ENCODE data around the gene SLC4A11. TPM values are rescaled to one million over a fixed set of nuclear protein-coding genes. Genes with fewer than 3 reads are reported as not detected.

Gene SLC4A11
- total RNA-seq, 1 donor from 2014 or later = 6.6 TPM

DNA sequence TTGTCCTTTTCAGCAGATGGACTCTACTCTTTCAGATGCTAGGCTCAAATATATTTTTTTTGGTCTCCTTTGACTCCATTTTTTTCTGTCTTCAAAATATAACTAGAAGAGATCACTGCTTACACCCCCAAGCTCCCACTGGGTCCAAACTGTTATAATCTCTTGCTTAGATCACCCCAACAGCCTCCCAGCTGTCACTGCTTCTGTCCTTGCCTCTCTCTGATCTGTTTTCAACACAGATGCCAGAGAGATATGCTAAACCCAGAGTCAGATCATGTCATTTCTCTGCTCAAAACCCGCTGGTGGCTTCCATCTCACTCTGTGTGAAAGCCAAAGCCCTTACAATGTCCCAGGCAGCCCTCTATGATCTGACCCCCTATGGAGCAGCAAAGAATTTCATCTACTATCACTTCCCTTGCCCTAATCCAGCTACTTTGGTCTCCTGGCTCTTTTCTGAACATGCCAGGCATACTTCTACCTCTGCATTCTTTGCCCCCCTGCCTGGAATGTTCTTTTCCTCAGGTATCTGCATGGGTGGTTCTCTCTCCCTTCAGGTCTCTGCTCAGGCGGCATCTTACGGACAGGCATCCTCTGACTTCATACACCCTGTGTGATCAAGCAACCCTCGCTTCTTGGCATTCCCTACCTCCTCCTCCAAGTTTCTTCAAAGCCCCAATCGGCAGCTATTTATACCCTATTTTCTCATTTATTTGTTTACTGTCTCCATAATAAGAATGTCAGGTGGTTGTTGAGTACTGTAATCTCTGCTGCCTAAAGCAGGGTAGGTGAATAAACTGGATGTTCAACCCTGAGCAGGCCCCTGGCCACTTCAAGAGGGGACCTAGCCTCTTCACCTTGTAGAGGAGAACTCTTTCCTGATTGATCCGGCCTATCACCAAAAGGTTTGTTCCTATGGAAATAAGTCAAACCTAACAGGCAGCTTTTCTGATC lies 43.6 kb upstream of the SLC4A11 start:
- Histone ChIP-seq H3K9me3 (ENCODE audit: insufficient read depth, low read depth, low read length) (no peaks in the 10 kb centered on the region), H3K9ac (ENCODE audit: low read length) (no peak overlapping the region), H3K36me3 (ENCODE audit: insufficient read depth, low read length) (peaks cover 38% of the 10 kb centered on the region), H3K79me2 (ENCODE audit: insufficient read depth, low read length) (no peaks in the 10 kb centered on the region), H2AFZ (ENCODE audit: low read depth, low read length) (no peak overlapping the region), H3K27me3 (ENCODE audit: insufficient read depth, low read length) (no peaks in the 10 kb centered on the region), H3K27ac (ENCODE audit: low read depth, low read length) (no peak overlapping the region), H3K4me1 (ENCODE audit: insufficient read depth, low read length) (no peaks in the 10 kb centered on the region), H3K4me2 (ENCODE audit: low read length) (no peak overlapping the region), H3K4me3 (ENCODE audit: insufficient read depth, low read depth, low read length) (no peak overlapping the region), H4K20me1 (ENCODE audit: insufficient read depth, low read length) (no peaks in the 10 kb centered on the region)
- H3K4me3 Mint-ChIP-seq (ENCODE audit: unreplicated experiment) = no peak overlapping the region
- no peaks in the 10 kb centered on the region for H3K9me3 Mint-ChIP-seq (ENCODE audit: unreplicated experiment)
- TF ChIP-seq, protein P1, sequence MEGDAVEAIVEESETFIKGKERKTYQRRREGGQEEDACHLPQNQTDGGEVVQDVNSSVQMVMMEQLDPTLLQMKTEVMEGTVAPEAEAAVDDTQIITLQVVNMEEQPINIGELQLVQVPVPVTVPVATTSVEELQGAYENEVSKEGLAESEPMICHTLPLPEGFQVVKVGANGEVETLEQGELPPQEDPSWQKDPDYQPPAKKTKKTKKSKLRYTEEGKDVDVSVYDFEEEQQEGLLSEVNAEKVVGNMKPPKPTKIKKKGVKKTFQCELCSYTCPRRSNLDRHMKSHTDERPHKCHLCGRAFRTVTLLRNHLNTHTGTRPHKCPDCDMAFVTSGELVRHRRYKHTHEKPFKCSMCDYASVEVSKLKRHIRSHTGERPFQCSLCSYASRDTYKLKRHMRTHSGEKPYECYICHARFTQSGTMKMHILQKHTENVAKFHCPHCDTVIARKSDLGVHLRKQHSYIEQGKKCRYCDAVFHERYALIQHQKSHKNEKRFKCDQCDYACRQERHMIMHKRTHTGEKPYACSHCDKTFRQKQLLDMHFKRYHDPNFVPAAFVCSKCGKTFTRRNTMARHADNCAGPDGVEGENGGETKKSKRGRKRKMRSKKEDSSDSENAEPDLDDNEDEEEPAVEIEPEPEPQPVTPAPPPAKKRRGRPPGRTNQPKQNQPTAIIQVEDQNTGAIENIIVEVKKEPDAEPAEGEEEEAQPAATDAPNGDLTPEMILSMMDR (IDR thresholded peaks at IDR 0.05; ENCODE audit: insufficient read depth, low read depth, low read length) = no peak
- no peak for TF ChIP-seq EZH2 (IDR thresholded peaks at IDR 0.05; ENCODE audit: insufficient read depth, low read length)
- DNase-seq (ENCODE audit: low read depth) (no peak), FAIRE-seq (no peak)
- H3K27ac Mint-ChIP-seq (ENCODE audit: unreplicated experiment) = no peak overlapping the region
- H3K36me3 Mint-ChIP-seq (ENCODE audit: low read depth, unreplicated experiment) = peaks cover 38% of the 10 kb centered on the region
- peaks cover 14% of the 10 kb centered on the region for H3K4me1 Mint-ChIP-seq (ENCODE audit: low read depth, unreplicated experiment)
- H3K27me3 Mint-ChIP-seq (ENCODE audit: low read depth, unreplicated experiment) = no peaks in the 10 kb centered on the region

DNA sequence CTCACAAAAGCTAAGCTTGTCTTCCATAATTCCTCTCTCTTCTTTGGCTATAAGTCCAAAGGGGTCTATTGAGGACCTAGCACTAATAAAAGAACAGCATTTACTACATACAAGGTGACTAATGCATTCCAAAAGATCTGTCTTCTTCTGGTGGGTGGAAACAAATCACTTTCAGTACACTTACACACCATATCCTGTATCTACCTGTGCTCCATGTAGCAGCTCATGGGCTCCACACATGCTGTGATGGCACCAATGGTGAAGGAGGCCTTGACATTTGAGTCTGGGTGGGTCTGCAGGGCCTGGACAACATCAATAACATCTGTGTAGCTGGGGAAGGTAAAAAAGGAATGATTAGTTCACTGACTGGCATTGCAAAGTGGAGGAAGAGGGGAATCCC lies 42.4 kb upstream of the SLC4A11 start:
- Histone ChIP-seq H3K36me3 (ENCODE audit: insufficient read depth, low read length) (peaks cover 35% of the 10 kb centered on the region), H3K4me2 (ENCODE audit: low read length) (no peak overlapping the region), H3K79me2 (ENCODE audit: insufficient read depth, low read length) (no peaks in the 10 kb centered on the region), H2AFZ (ENCODE audit: low read depth, low read length) (no peak overlapping the region), H3K9ac (ENCODE audit: low read length) (no peak overlapping the region), H3K4me3 (ENCODE audit: insufficient read depth, low read depth, low read length) (no peak overlapping the region), H3K9me3 (ENCODE audit: insufficient read depth, low read depth, low read length) (no peaks in the 10 kb centered on the region), H4K20me1 (ENCODE audit: insufficient read depth, low read length) (peaks cover 8% of the 10 kb centered on the region), H3K27ac (ENCODE audit: low read depth, low read length) (no peak overlapping the region), H3K27me3 (ENCODE audit: insufficient read depth, low read length) (no peaks in the 10 kb centered on the region), H3K4me1 (ENCODE audit: insufficient read depth, low read length) (no peaks in the 10 kb centered on the region)
- no peak overlapping the region for H3K27ac Mint-ChIP-seq (ENCODE audit: unreplicated experiment)
- DNase-seq (ENCODE audit: low read depth) = no peak
- H3K9me3 Mint-ChIP-seq (ENCODE audit: unreplicated experiment) = no peaks in the 10 kb centered on the region
- TF ChIP-seq, protein P1 (IDR thresholded peaks at IDR 0.05; ENCODE audit: insufficient read depth, low read depth, low read length) = no peak
- TF ChIP-seq EZH2 (IDR thresholded peaks at IDR 0.05; ENCODE audit: insufficient read depth, low read length) = no peak
- no peak for FAIRE-seq
- H3K27me3 Mint-ChIP-seq (ENCODE audit: low read depth, unreplicated experiment) = no peaks in the 10 kb centered on the region
- peaks cover 14% of the 10 kb centered on the region for H3K4me1 Mint-ChIP-seq (ENCODE audit: low read depth, unreplicated experiment)
- H3K36me3 Mint-ChIP-seq (ENCODE audit: low read depth, unreplicated experiment) = peaks cover 43% of the 10 kb centered on the region
- H3K4me3 Mint-ChIP-seq (ENCODE audit: unreplicated experiment) = no peak overlapping the region

- H3K4me1 Mint-ChIP-seq (ENCODE audit: low read depth, unreplicated experiment) = peaks cover 14% of the 10 kb centered on the region
- H3K36me3 ChIP-seq (ENCODE audit: insufficient read depth, low read length) = peaks cover 38% of the 10 kb centered on the region
Observed at GRCh38 chr20:3279761-3280160, 40.8 kb upstream of the SLC4A11 start.

More at GRCh38 chr20:3279761-3280160, 40.8 kb upstream of the SLC4A11 start:
- Histone ChIP-seq H3K4me3 (ENCODE audit: insufficient read depth, low read depth, low read length) (no peak overlapping the region), H3K9me3 (ENCODE audit: insufficient read depth, low read depth, low read length) (no peaks in the 10 kb centered on the region), H3K27me3 (ENCODE audit: insufficient read depth, low read length) (no peaks in the 10 kb centered on the region), H3K9ac (ENCODE audit: low read length) (no peak overlapping the region), H2AFZ (ENCODE audit: low read depth, low read length) (no peak overlapping the region), H3K79me2 (ENCODE audit: insufficient read depth, low read length) (no peaks in the 10 kb centered on the region), H3K4me1 (ENCODE audit: insufficient read depth, low read length) (no peaks in the 10 kb centered on the region), H4K20me1 (ENCODE audit: insufficient read depth, low read length) (peaks cover 8% of the 10 kb centered on the region), H3K27ac (ENCODE audit: low read depth, low read length) (no peak overlapping the region), H3K4me2 (ENCODE audit: low read length) (no peak overlapping the region)
- no peak for TF ChIP-seq EZH2 (IDR thresholded peaks at IDR 0.05; ENCODE audit: insufficient read depth, low read length)
- TF ChIP-seq, protein P1 (IDR thresholded peaks at IDR 0.05; ENCODE audit: insufficient read depth, low read depth, low read length) = no peak
- Mint-ChIP-seq H3K9me3 (ENCODE audit: unreplicated experiment) (no peaks in the 10 kb centered on the region), H3K36me3 (ENCODE audit: low read depth, unreplicated experiment) (peaks cover 43% of the 10 kb centered on the region), H3K4me3 (ENCODE audit: unreplicated experiment) (no peak overlapping the region), H3K27me3 (ENCODE audit: low read depth, unreplicated experiment) (no peaks in the 10 kb centered on the region), H3K27ac (ENCODE audit: unreplicated experiment) (no peak overlapping the region)
- no peak for FAIRE-seq
- no peak for DNase-seq (ENCODE audit: low read depth)
